WTC11 (cell line): ENCODE results near the gene SLC25A10.

Experiments
- ESRRA ChIP-seq: sonication (generic); formaldehyde crosslinking; IDR thresholded peaks from 2 replicates; pipeline ENCODE4 v1.8.1; 2022; ENCODE audit warnings: mild to moderate bottlenecking, missing genetic modification reagents, borderline replicate concordance
- MXD4 ChIP-seq: fragments of 250-450 bp; sonication (Bioruptor Pico); IDR thresholded peaks from 2 replicates; pipeline ENCODE4 v1.8.0; 2021; ENCODE audit warnings: mild to moderate bottlenecking, moderate library complexity, borderline replicate concordance
- NR2C2 ChIP-seq: sonication (generic); formaldehyde crosslinking; IDR thresholded peaks from 2 replicates; pipeline ENCODE4 v1.8.0; 2022; ENCODE audit warnings: mild to moderate bottlenecking, missing genetic modification reagents
- RELA ChIP-seq: sonication (generic); formaldehyde crosslinking; IDR thresholded peaks from 2 replicates; pipeline ENCODE4 v1.8.1; 2022; ENCODE audit warnings: missing genetic modification reagents, mild to moderate bottlenecking, borderline replicate concordance
- TF ChIP-seq, protein P1 (sequence below): sonication (generic); formaldehyde crosslinking; IDR thresholded peaks from 2 replicates; pipeline ENCODE4 v1.8.1; 2022; ENCODE audit warnings: low read depth, mild to moderate bottlenecking, moderate library complexity, missing genetic modification reagents, borderline replicate concordance
- TF ChIP-seq, protein P2 (sequence below): sonication (generic); formaldehyde crosslinking; IDR thresholded peaks from 2 replicates; pipeline ENCODE4 v1.8.1; 2023; ENCODE audit warnings: mild to moderate bottlenecking, missing genetic modification reagents, moderate library complexity
- TF ChIP-seq, protein P3 (sequence below): fragments of 250-450 bp; sonication (Bioruptor Pico); IDR thresholded peaks from 2 replicates; pipeline ENCODE4 v1.9.0; 2021; ENCODE audit warnings: mild to moderate bottlenecking, borderline replicate concordance
- TF ChIP-seq, protein P4 (sequence below): fragments of 200-600 bp; IDR thresholded peaks from 2 replicates; pipeline ENCODE4 v1.8.0; 2022; ENCODE audit warnings: antibody characterized with exemption

DNA sequence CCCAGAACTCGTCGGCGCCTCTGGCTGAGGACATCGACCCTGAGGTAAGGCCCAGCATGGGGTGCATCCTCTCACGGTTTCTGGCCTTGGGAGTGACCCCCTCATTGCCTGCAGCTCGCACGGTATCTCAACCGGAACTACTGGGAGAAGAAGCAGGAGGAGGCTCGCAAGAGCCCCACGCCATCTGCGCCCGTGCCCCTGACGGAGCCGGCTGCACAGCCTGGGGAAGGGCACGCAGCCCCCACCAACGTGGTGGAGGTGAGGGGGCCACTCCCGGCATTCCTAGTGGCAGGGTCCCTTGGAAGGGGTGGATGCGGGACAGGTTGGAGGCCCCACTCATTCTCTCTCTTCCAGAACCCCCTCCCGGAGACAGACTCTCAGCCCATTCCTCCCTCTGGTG lies 17.3 kb upstream of the SLC25A10 start:
- no peak for TF ChIP-seq NR2C2 (CRISPR knock-in tag)
- TF ChIP-seq, protein P1, sequence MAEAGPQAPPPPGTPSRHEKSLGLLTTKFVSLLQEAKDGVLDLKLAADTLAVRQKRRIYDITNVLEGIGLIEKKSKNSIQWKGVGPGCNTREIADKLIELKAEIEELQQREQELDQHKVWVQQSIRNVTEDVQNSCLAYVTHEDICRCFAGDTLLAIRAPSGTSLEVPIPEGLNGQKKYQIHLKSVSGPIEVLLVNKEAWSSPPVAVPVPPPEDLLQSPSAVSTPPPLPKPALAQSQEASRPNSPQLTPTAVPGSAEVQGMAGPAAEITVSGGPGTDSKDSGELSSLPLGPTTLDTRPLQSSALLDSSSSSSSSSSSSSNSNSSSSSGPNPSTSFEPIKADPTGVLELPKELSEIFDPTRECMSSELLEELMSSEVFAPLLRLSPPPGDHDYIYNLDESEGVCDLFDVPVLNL (CRISPR knock-in tag): no peak
- no peak for TF ChIP-seq MXD4 (CRISPR knock-in tag)
- TF ChIP-seq, protein P2, sequence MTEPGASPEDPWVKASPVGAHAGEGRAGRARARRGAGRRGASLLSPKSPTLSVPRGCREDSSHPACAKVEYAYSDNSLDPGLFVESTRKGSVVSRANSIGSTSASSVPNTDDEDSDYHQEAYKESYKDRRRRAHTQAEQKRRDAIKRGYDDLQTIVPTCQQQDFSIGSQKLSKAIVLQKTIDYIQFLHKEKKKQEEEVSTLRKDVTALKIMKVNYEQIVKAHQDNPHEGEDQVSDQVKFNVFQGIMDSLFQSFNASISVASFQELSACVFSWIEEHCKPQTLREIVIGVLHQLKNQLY (CRISPR knock-in tag): no peak
- TF ChIP-seq, protein P3, sequence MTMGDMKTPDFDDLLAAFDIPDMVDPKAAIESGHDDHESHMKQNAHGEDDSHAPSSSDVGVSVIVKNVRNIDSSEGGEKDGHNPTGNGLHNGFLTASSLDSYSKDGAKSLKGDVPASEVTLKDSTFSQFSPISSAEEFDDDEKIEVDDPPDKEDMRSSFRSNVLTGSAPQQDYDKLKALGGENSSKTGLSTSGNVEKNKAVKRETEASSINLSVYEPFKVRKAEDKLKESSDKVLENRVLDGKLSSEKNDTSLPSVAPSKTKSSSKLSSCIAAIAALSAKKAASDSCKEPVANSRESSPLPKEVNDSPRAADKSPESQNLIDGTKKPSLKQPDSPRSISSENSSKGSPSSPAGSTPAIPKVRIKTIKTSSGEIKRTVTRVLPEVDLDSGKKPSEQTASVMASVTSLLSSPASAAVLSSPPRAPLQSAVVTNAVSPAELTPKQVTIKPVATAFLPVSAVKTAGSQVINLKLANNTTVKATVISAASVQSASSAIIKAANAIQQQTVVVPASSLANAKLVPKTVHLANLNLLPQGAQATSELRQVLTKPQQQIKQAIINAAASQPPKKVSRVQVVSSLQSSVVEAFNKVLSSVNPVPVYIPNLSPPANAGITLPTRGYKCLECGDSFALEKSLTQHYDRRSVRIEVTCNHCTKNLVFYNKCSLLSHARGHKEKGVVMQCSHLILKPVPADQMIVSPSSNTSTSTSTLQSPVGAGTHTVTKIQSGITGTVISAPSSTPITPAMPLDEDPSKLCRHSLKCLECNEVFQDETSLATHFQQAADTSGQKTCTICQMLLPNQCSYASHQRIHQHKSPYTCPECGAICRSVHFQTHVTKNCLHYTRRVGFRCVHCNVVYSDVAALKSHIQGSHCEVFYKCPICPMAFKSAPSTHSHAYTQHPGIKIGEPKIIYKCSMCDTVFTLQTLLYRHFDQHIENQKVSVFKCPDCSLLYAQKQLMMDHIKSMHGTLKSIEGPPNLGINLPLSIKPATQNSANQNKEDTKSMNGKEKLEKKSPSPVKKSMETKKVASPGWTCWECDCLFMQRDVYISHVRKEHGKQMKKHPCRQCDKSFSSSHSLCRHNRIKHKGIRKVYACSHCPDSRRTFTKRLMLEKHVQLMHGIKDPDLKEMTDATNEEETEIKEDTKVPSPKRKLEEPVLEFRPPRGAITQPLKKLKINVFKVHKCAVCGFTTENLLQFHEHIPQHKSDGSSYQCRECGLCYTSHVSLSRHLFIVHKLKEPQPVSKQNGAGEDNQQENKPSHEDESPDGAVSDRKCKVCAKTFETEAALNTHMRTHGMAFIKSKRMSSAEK (CRISPR knock-in tag): no peak
- TF ChIP-seq, protein P4, sequence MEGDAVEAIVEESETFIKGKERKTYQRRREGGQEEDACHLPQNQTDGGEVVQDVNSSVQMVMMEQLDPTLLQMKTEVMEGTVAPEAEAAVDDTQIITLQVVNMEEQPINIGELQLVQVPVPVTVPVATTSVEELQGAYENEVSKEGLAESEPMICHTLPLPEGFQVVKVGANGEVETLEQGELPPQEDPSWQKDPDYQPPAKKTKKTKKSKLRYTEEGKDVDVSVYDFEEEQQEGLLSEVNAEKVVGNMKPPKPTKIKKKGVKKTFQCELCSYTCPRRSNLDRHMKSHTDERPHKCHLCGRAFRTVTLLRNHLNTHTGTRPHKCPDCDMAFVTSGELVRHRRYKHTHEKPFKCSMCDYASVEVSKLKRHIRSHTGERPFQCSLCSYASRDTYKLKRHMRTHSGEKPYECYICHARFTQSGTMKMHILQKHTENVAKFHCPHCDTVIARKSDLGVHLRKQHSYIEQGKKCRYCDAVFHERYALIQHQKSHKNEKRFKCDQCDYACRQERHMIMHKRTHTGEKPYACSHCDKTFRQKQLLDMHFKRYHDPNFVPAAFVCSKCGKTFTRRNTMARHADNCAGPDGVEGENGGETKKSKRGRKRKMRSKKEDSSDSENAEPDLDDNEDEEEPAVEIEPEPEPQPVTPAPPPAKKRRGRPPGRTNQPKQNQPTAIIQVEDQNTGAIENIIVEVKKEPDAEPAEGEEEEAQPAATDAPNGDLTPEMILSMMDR: no peak
- TF ChIP-seq RELA: no peak
- no peak for TF ChIP-seq ESRRA (CRISPR knock-in tag)
